Mesendoderm (in vitro differentiated cells): ENCODE data around the gene LIPG.

Experiments
- DNase-seq: peaks from one replicate; pipeline ENCODE4 v3.0.0; 2013
- H2AK5ac ChIP-seq: 2 replicates; pipeline ENCODE4 v1.6.1; 2013; ENCODE audit warnings: low read length, inconsistent platforms
- H2BK120ac ChIP-seq: 2 replicates; pipeline ENCODE4 v1.6.1; 2013; ENCODE audit warnings: low read depth, mild to moderate bottlenecking, low read length, moderate library complexity, mixed read lengths
- H2BK15ac ChIP-seq: replicated peaks from 2 replicates; pipeline ENCODE4 v1.6.1; 2013; ENCODE audit warnings: low read depth, mild to moderate bottlenecking, moderate library complexity
- H2BK5ac ChIP-seq: 2 replicates; pipeline ENCODE4 v1.6.1; 2013; ENCODE audit warnings: low read length, inconsistent platforms
- H3K18ac ChIP-seq: 2 replicates; pipeline ENCODE4 v1.6.1; 2013; ENCODE audit warnings: mild to moderate bottlenecking, low read length, mixed read lengths
- H3K23ac ChIP-seq: one replicate; pipeline ENCODE4 v1.6.1; 2013; ENCODE audit warnings: low read length
- H3K27ac ChIP-seq: 2 replicates; pipeline ENCODE4 v1.5.1; 2013; ENCODE audit warnings: low read depth, mild to moderate bottlenecking, inconsistent platforms, low read length, moderate library complexity
- H3K27me3 ChIP-seq: 2 replicates; pipeline ENCODE4 v1.6.1; 2013; ENCODE audit warnings: low read length, control low read depth, mild to moderate bottlenecking, inconsistent platforms; ENCODE audit not compliant: insufficient read depth, poor library complexity
- H3K36me3 ChIP-seq: 2 replicates; pipeline ENCODE4 v1.6.1; 2013; ENCODE audit warnings: low read length, inconsistent platforms; ENCODE audit not compliant: control insufficient read depth, insufficient read depth
- H3K4ac ChIP-seq: one replicate; pipeline ENCODE4 v1.6.1; 2013; ENCODE audit warnings: low read depth, mild to moderate bottlenecking, low read length, moderate library complexity
- H3K4me1 ChIP-seq: 2 replicates; pipeline ENCODE4 v1.6.1; 2013; ENCODE audit warnings: low read depth, low read length, inconsistent platforms; ENCODE audit not compliant: control insufficient read depth
- H3K4me2 ChIP-seq: 2 replicates; pipeline ENCODE4 v1.6.1; 2013; ENCODE audit warnings: low read length
- H3K4me3 ChIP-seq: 2 replicates; pipeline ENCODE4 v1.5.1; 2013; ENCODE audit warnings: mild to moderate bottlenecking, low read length
- H3K56ac ChIP-seq: one replicate; pipeline ENCODE4 v1.6.1; 2013; ENCODE audit warnings: low read length
- H3K79me1 ChIP-seq: 2 replicates; pipeline ENCODE4 v1.6.1; 2013; ENCODE audit warnings: low read length, inconsistent platforms
- H3K79me2 ChIP-seq: 2 replicates; pipeline ENCODE4 v1.6.1; 2013; ENCODE audit warnings: mild to moderate bottlenecking, low read length; ENCODE audit not compliant: control insufficient read depth, insufficient read depth
- H3K9ac ChIP-seq: 2 replicates; pipeline ENCODE4 v1.6.1; 2013; ENCODE audit warnings: low read length, inconsistent platforms
- H4K5ac ChIP-seq: one replicate; pipeline ENCODE4 v1.6.1; 2013; ENCODE audit warnings: low read length
- H4K8ac ChIP-seq: one replicate; pipeline ENCODE4 v1.6.1; 2013; ENCODE audit warnings: low read depth, mild to moderate bottlenecking, control low read depth, low read length, moderate library complexity
- WGBS: extraction: QIAGEN DNeasy Blood & Tissue Kit; methylation state at CpG from one replicate; pipeline ENCODE4 v1.1.7; 2013; ENCODE audit warnings: low lambda C conversion rate, missing lambda C conversion rate; ENCODE audit not compliant: insufficient coverage; ENCODE audit errors: extremely low coverage; 5-methylcytosine and 5-hydroxymethylcytosine counted together

LIPG gene

GRCh38 chr18:49625021-49625691 is 63.3 kb downstream of the LIPG start:
- Histone ChIP-seq H3K79me2 (no peaks in the 10 kb centered on the region), H2AK5ac (peak overlapping the region; percentile 28), H4K8ac (no peak overlapping the region), H2BK120ac (no peak overlapping the region), H3K18ac (no peak overlapping the region), H2BK5ac (no peak overlapping the region), H3K27ac (no peak overlapping the region), H3K4me1 (no peaks in the 10 kb centered on the region), H3K4me2 (no peak overlapping the region), H3K9ac (no peak overlapping the region), H3K79me1 (no peaks in the 10 kb centered on the region), H2BK15ac (no peak overlapping the region), H3K4ac (no peak overlapping the region), H3K36me3 (no peaks in the 10 kb centered on the region), H4K5ac (no peak overlapping the region), H3K23ac (no peak overlapping the region), H3K27me3 (no peaks in the 10 kb centered on the region), H3K56ac (no peak overlapping the region), H3K4me3 (no peak overlapping the region)
- no CpG with 5 or more reads among the region's 9 CpGs for WGBS
- no peak for DNase-seq

DNA sequence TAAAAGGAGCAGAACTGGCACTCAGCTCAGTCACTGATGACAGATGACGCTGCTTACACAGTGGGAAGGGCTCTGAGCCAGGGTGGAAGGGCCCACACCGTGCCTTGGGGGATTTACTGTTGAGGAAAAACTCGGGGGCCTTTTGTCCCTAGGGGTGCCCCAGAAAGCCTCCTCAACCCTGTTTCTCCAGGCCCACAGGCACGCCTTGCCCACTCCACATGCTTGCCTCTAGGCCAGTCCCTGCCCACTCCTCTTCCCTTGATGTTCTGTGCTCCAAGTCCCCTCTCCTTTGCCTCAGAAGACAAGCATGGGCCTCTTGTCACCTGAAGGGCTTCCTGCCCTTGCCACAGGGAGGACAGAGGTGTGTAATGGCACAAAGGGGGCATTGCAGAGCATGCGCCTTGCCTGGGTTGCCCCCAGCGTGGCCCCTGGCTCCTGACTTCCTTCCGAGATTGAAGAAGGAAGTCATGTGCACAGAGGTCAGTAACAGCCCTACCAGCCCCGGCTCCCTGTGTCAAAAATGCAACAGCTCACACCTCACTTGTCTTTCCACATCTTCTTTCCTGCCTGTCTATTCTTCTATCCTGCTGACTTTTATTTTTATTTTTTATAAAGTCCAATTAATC is 65.1 kb downstream of the LIPG start:
- no CpG with 5 or more reads among the region's 8 CpGs for WGBS
- no peak overlapping the region for H3K4ac ChIP-seq
- H2AK5ac ChIP-seq = no peak overlapping the region
- no peak overlapping the region for H3K23ac ChIP-seq
- H3K4me3 ChIP-seq = no peak overlapping the region
- H3K9ac ChIP-seq = no peak overlapping the region
- no peak overlapping the region for H4K5ac ChIP-seq
- no peak overlapping the region for H3K56ac ChIP-seq
- H3K79me1 ChIP-seq = no peaks in the 10 kb centered on the region
- H4K8ac ChIP-seq = no peak overlapping the region
- no peak overlapping the region for H2BK120ac ChIP-seq
- no peak overlapping the region for H3K18ac ChIP-seq
- H2BK5ac ChIP-seq = no peak overlapping the region
- no peaks in the 10 kb centered on the region for H3K79me2 ChIP-seq
- H3K27ac ChIP-seq = no peak overlapping the region
- H3K36me3 ChIP-seq = no peaks in the 10 kb centered on the region
- H3K4me1 ChIP-seq = no peaks in the 10 kb centered on the region
- no peak overlapping the region for H2BK15ac ChIP-seq
- no peaks in the 10 kb centered on the region for H3K27me3 ChIP-seq
- DNase-seq = no peak
- no peak overlapping the region for H3K4me2 ChIP-seq

GRCh38 chr18:49628119-49628518 is 66.3 kb downstream of the LIPG start:
- Histone ChIP-seq H3K36me3 (no peaks in the 10 kb centered on the region), H3K27ac (no peak overlapping the region), H4K5ac (no peak overlapping the region), H3K27me3 (no peaks in the 10 kb centered on the region), H3K4me1 (no peaks in the 10 kb centered on the region), H3K9ac (no peak overlapping the region), H3K79me1 (no peaks in the 10 kb centered on the region), H3K4ac (no peak overlapping the region), H2BK15ac (no peak overlapping the region), H3K4me3 (no peak overlapping the region), H3K79me2 (no peaks in the 10 kb centered on the region), H2BK120ac (no peak overlapping the region), H3K56ac (no peak overlapping the region), H2AK5ac (no peak overlapping the region), H4K8ac (no peak overlapping the region), H3K23ac (no peak overlapping the region), H3K18ac (no peak overlapping the region), H2BK5ac (no peak overlapping the region), H3K4me2 (no peak overlapping the region)
- WGBS = no CpG with 5 or more reads among the region's 3 CpGs
- no peak for DNase-seq

GRCh38 chr18:49628881-49629795 is 67.3 kb downstream of the LIPG start:
- no peak overlapping the region for H4K5ac ChIP-seq

GRCh38 chr18:49630246-49630699 is 68.4 kb downstream of the LIPG start:
- Histone ChIP-seq H3K4me2 (no peak overlapping the region), H3K27me3 (no peaks in the 10 kb centered on the region), H3K23ac (no peak overlapping the region), H3K9ac (no peak overlapping the region), H2BK120ac (no peak overlapping the region), H3K4me1 (no peaks in the 10 kb centered on the region), H2BK15ac (no peak overlapping the region), H2AK5ac (no peak overlapping the region), H3K18ac (no peak overlapping the region), H4K8ac (no peak overlapping the region), H3K79me1 (no peaks in the 10 kb centered on the region), H3K36me3 (no peaks in the 10 kb centered on the region), H3K79me2 (no peaks in the 10 kb centered on the region), H3K4me3 (no peak overlapping the region), H4K5ac (no peak overlapping the region), H3K56ac (no peak overlapping the region), H2BK5ac (no peak overlapping the region), H3K27ac (no peak overlapping the region), H3K4ac (no peak overlapping the region)
- no peak for DNase-seq

More at GRCh38 chr18:49628881-49629795, 67.3 kb downstream of the LIPG start:
- Histone ChIP-seq H3K18ac (no peak overlapping the region), H3K4ac (no peak overlapping the region), H3K23ac (no peak overlapping the region), H2BK5ac (no peak overlapping the region), H3K9ac (no peak overlapping the region), H3K27me3 (no peaks in the 10 kb centered on the region), H3K4me2 (no peak overlapping the region), H3K27ac (no peak overlapping the region), H3K36me3 (no peaks in the 10 kb centered on the region), H2BK120ac (no peak overlapping the region), H3K4me1 (no peaks in the 10 kb centered on the region), H3K79me2 (no peaks in the 10 kb centered on the region), H2AK5ac (no peak overlapping the region), H3K79me1 (no peaks in the 10 kb centered on the region), H2BK15ac (no peak overlapping the region), H4K8ac (no peak overlapping the region), H3K4me3 (no peak overlapping the region), H3K56ac (no peak overlapping the region)
- no peak for DNase-seq
- no CpG with 5 or more reads among the region's 16 CpGs for WGBS
